HG03175 (cell line): ENCODE results near the gene RIMBP2.
"Not testable (repeated sequence)": the region's sequence is repeated elsewhere in the genome, so short reads cannot be mapped to it uniquely, and the experiment has no call there.

Experiments
- ATAC-seq: cut with Tn5 transposase; IDR thresholded peaks from one replicate; pipeline ENCODE4 v1.9.1; 2021; ENCODE audit warnings: mild to moderate bottlenecking, moderate library complexity; ENCODE audit not compliant: unreplicated experiment

The RIMBP2 gene

GRCh38 chr12:130706311-130706710 lies 9.8 kb downstream of the RIMBP2 start:
- no peak for ATAC-seq

GRCh38 chr12:130705178-130705822 lies 10.8 kb downstream of the RIMBP2 start:
- no peak for ATAC-seq

- no peak for ATAC-seq
Observed at GRCh38 chr12:130704606-130705005, 11.5 kb downstream of the RIMBP2 start.

GRCh38 chr12:130703733-130704375 lies 12.2 kb downstream of the RIMBP2 start:
- ATAC-seq = no peak

- ATAC-seq = no peak
Observed at GRCh38 chr12:130702966-130703732, 12.9 kb downstream of the RIMBP2 start.

- no peak for ATAC-seq
Observed at GRCh38 chr12:130701402-130701744, 14.7 kb downstream of the RIMBP2 start.

GRCh38 chr12:130700492-130701401 lies 15.4 kb downstream of the RIMBP2 start:
- ATAC-seq = no peak

GRCh38 chr12:130698106-130698505 lies 18.0 kb downstream of the RIMBP2 start:
- ATAC-seq = no peak

GRCh38 chr12:130696379-130697100 lies 19.6 kb downstream of the RIMBP2 start:
- ATAC-seq = no peak

GRCh38 chr12:130695061-130695460 lies 21.0 kb downstream of the RIMBP2 start:
- ATAC-seq = no peak

- no peak for ATAC-seq
Observed at GRCh38 chr12:130689408-130690405, 26.4 kb downstream of the RIMBP2 start.

- not testable (repeated sequence) for ATAC-seq
Observed at GRCh38 chr12:130688999-130689398, 27.1 kb downstream of the RIMBP2 start.

GRCh38 chr12:130687796-130688778 lies 28.0 kb downstream of the RIMBP2 start:
- ATAC-seq = no peak

GRCh38 chr12:130687190-130687589 lies 28.9 kb downstream of the RIMBP2 start:
- no peak for ATAC-seq

GRCh38 chr12:130686511-130686991 lies 29.5 kb downstream of the RIMBP2 start:
- ATAC-seq = no peak

- ATAC-seq = no peak
Observed at GRCh38 chr12:130685850-130686249, 30.2 kb downstream of the RIMBP2 start.

GRCh38 chr12:130685250-130685787 lies 30.8 kb downstream of the RIMBP2 start:
- no peak for ATAC-seq

GRCh38 chr12:130683811-130684210 lies 32.3 kb downstream of the RIMBP2 start:
- ATAC-seq = no peak
